Measurements from ENCODE around the gene NTM.

Gene NTM

DNA sequence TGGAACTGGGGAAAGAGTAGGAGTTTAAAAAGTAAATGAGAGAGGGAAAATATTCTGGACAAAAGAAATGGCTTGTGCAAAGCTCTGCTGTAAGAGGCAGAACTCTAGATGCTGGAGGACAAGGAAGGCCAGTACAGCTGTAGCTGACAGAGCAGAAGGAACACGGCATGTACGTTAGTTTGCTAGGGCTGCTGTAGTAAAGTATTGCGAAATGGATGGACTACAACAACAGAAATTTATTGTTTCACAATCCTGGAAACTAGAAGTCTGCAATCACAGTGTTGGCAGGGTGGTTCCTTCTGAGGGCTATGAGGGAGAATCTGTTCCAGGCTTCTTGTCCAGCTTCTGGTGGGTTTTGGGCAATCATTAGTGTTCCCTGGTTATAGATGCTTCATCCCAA lies 454.4 kb downstream of the NTM start:
- DNase-seq (ENCODE audit: low spot score), result no peak

- DNase-seq (ENCODE audit: low spot score), result no peak
These were observed 457.0 kb downstream of the NTM start for GRCh38 chr11:131827430-131827829.

DNA sequence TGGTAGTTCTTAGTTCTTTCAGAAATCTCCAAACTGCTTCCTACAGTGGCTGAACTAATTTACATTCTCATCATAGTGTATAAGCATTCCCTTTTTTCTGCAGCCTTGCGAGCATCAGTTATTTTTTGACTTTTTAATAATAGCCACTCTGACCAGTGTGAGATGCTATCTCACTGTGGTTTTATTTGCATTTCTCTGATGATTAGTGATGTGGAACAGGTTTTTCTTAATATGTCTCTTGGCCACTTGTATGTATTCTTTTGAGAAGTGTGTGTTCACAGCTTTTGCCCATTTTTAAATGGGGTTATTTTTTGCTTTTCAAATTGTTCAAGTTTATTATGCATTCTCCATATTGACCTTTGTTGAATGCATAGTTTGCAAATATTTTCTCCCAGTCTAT lies 459.3 kb downstream of the NTM start:
- no peak for DNase-seq (ENCODE audit: low spot score)

DNA sequence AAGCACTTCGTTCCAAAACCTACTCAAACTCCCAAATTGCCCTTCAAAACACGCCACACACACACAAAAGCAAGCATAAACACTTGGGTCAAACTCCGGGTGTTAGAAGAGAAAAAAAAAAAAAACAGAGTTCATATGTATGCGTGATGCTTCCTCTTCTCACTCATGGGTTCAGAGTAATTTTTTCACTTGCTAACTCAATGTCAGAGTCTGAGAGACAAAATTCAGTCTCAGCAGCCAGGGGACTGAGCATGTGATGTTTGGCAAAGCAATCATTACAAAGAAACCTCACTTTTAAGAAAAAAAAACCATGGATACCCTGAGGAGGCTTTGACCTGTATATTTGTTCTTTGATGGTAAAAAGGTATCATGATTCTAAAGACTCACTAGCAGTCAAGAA lies 461.7 kb downstream of the NTM start:
- no peak for DNase-seq (ENCODE audit: low spot score)

DNA sequence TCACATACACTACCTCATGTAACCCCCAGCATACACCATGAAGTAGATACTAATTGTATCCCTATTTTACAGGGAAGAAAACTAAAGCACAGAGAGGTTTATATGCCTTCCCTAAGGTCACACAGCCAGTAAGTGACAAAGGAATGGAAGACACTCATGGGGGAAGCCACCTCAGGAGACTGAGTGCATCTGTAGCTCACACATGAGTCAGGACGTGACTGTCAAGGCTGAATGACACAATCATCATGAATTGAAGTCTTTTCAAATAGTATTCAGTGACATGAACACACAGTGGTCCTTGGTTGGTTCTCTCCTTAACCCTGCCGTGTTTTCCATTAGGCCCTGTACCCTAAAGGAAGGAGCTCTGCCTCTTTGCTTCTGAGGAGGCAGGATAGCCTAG lies 463.0 kb downstream of the NTM start:
- no peak for DNase-seq (ENCODE audit: low spot score)

DNA sequence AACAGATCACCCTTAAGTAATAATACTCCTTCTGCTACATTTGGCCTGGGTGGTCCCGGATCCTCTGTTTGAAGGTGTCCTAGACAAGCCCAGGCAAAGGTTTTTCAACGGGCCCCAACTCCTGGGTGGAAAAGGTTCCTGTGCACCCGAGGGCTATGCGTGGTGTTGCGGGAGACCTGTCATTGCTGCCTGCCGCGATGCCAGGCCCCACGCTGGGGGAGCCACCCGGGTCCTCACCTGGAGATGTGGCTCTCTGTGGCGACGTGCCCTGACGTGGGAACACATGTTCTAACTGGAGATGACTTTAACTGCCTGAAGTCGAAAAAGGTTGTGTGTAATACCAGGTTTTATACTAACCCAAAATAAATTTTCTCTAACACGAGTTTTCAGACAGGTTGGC lies 467.1 kb downstream of the NTM start:
- DNase-seq (ENCODE audit: low spot score), result no peak

DNA sequence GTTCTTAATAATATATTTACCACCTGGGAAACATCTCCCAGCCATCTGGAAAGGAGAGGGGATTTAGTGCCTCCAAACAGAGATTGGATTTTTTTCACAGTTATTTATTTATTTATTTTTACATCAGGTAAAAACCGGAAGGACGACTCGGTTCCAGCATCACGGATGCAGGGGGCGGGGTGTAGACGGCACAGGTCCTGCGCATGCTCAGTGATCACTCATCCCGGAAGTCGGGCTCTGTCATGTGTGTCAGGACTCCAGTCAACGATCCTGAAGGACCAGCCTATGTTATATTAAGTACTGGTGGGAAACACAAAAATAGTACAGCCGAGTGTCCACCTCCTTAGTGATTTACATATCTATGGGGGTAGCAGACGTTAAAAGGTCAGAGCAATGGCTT lies 467.6 kb downstream of the NTM start:
- DNase-seq (ENCODE audit: low spot score), result no peak

DNA sequence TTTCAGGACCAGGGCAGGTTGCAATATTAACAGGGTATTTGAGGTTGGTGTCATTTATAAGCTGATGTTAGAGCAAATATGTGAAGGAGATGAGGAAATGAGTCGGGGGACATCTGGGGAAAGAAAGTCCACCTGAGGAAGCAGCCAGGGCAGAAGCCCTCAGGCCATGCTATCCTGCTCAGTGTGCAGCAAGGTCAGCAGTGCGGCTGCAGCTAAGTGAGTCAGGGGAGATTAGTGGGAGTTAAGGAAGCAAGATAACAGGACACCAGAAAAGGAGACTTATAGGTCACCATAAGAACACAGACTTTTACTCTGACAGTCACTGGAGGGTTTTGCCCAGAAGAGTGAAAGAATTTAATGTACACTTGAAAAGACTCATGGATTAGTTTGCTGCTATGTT lies 468.9 kb downstream of the NTM start:
- no peak for DNase-seq (ENCODE audit: low spot score)

DNA sequence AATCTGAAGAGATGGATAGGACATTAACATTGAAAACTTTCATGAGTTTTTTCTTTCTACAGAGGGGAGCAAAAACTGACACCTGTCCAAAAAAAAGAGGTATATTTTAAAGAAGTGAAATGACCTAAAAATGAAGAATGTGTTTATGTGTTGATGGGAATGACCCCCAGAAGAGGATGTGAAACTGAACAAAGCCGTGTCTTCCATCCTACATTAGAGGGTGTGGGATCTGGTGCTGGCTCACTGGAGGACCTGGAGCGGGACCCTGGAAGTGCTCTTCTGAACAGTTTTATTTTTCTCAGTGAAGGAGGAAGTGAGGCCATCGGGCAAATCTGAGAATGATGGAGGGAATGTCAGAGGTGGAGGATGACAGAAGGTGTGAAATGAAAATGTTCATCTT lies 470.1 kb downstream of the NTM start:
- no peak for DNase-seq (ENCODE audit: low spot score)

DNA sequence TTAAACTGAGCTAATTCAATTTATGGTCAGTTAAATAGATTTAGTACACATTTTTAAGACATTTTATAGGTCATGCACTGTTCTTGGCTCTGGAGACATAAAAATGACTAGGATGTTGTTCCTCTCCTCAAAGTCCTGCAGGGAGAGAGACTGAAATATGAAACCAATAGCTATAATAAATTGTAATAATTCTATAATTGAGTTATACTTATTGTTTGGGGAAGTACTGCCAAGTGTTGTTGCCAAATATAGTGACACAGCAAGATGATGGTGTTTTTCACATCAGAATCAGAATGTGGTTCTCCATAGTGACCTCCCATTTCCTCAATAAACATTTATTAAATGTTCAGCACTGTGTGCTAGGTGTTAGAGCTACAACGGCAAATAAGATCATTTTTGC lies 470.6 kb downstream of the NTM start:
- DNase-seq (ENCODE audit: low spot score), result no peak

- DNase-seq (ENCODE audit: low spot score), result no peak
These were observed 471.7 kb downstream of the NTM start for GRCh38 chr11:131841925-131842635.

DNA sequence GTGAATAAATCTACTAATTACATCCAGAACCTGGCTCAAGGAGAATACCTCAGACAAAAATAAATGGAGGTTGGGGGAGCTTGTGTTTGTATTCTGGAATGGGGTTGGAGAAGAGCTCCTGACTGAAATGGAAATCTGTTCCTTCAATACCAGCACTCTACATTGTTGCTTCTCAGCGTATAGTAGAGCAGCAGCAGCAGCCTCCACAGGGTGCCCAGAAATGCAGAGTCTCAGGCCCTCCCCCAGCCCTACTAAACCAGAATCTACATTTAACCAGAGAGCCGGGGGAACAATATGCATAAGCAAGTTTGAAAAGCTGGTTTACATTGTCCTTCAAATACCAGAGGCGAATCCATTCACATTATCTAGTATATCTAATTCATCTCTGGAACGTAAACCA lies 474.8 kb downstream of the NTM start:
- no peak for DNase-seq (ENCODE audit: low spot score)

DNA sequence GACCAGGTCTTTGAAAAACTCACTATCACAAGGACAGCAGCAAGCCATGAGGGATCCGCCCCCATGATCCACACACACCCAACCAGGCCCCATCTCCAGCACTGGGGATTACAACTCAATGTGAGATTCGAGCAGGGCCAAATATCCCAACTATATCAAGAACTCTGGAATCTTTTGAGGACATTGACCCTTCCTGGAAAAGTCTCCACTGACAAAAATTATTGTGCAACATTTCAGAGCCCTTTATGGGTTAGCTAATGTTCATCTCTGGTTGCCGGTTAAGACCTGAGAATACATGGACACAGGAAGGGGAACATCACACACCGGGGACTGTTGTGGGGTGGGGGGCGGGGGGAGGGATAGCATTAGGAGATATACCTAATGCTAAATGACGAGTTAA lies 479.1 kb downstream of the NTM start:
- no peak for DNase-seq (ENCODE audit: low spot score)

DNA sequence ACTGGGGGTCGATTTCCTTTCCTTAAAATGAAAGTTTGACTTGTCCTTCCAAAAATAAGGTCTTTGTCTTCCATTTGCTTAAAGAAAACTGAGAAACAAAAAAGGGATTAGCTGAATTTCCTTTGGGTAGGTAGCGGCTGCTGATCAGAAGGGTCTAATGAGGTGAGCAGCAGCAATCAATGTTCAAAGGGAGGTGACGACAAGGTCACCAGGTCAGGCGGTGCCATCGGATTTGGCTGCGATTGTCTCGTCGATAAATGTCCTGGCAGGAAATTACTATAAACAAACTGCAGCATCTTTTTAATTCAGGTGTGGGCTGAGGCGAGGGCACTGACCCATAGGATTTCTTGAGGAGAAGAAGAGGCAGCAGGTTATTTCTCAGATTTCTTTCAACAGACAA lies 480.1 kb downstream of the NTM start:
- no peak for DNase-seq (ENCODE audit: low spot score)

DNA sequence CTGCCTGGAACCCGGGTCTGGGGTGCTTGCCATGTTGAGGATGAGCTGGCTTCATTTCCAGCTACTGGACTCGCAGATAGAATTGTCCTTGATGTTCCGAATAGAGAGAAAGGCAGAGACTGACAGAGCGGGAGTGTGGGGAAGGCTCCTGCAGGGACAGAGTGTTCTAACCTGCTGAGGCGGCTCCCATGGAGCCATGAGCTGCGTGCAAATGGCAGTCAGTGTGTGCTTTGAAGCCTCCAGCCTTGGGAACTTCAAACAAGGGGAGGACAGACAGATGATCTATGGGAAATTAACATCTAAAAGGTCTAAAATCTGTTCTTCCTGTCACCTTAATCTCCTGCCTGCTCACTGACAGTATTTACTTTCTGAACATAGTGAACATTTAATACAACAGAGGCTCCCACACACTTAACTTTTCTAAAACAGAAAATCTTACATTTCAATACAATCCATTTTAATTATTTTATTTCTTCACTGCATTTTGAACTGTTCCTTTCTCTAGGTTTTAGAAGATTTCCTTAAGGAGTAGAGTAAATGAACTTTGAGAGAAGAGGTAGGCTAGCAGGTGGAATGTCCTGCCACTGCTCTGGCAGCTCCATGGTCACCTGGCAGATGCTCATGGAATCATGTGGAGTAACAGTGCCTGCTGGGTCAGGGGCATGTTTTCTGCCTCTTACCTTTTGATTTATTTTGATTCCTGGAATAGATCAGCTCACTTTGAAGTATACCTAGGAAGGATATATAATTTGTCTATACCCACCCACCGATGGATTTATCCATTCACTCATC lies 481.7 kb downstream of the NTM start:
- no peak for DNase-seq (ENCODE audit: low spot score)

- no peak for DNase-seq (ENCODE audit: low spot score)
These were observed 482.3 kb downstream of the NTM start for GRCh38 chr11:131852757-131853156.

DNA sequence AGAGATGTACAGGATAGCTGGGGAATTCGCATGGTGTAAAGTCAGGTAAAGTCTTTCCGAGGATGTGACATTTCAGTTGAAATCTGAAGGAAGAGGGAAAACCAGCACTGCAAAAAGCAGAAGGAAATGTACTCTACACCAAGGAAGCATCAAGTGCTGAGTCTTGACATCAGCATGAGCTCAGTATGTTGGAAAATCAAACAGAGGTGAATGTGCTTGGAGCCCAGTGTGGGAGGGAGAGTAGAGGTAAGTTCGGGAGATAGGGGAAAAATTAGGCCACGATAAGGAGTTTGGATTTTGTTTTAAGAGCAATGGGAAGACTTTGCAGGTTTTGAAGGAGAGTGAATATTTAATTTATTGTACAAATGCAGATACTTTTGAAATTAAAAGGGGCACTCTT lies 484.0 kb downstream of the NTM start:
- no peak for DNase-seq (ENCODE audit: low spot score)

- no peak for DNase-seq (ENCODE audit: low spot score)
These were observed 484.9 kb downstream of the NTM start for GRCh38 chr11:131855320-131855719.

DNA sequence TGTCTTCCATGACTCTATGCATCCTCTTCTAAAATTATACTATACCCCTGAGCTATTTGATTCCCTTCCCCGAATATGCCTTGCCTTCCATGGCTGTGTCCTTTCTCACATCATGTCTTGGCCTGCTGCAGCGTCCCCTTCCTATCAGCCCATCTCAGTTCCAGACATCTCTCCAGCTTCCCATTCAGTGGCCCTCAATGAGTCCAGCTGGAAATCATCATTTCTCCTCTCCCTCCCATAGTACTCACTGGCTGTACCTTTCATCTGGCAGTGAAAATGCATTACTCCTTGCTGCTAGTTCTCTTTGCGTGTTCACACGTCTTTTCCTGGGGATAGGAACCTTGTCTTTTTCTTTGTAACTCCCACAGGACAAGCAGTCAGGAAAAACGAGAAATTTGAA lies 486.8 kb downstream of the NTM start:
- no peak for DNase-seq (ENCODE audit: low spot score)

DNA sequence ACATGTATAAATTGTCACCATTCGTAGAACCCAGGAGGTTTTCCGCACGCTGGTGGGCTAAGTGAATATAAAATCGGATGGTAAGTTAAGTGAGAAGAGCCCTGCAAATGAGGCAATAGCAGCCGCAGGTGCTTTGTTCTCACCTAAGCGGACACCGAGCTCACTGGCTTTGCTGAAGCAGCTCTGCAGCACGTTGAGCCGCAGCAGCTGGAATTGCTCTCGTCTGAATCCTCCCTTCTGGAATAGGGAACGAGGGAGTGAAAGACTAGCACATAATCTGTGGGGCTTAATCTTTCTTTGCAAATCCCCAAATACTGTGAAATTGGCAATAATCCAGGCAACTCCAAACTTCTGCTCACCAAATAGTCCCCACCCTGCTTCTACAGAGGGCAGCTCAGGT lies 488.1 kb downstream of the NTM start:
- no peak for DNase-seq (ENCODE audit: low spot score)

GRCh38 chr11:131859538-131860210 lies 489.3 kb downstream of the NTM start:
- DNase-seq (ENCODE audit: low spot score), result no peak

GRCh38 chr11:131864228-131864627 lies 493.8 kb downstream of the NTM start:
- DNase-seq (ENCODE audit: low spot score), result no peak

DNA sequence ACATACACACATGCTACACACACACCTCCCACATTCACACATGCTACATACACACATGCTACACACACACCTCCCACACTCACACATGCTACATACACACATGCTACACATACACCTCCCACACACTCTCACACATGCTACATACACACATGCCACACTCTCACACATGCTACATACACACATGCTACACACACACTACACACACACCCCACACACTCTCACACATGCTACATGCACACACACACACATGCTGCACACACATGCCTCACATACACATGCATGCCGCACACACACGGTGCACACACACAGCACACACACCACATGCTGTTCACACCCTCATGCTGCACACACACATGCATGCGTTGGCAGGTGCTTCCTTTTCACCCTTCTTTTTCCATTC lies 495.4 kb downstream of the NTM start:
- no peak for DNase-seq (ENCODE audit: low spot score)
